ENCODE data around the gene GJE1. TPM values are rescaled to one million over a fixed set of nuclear protein-coding genes. Genes with fewer than 3 reads are reported as not detected.
"Not testable (repeated sequence)": the region's sequence is repeated elsewhere in the genome, so short reads cannot be mapped to it uniquely, and the experiment has no call there.

GJE1 gene
- total and polyA plus RNA-seq, 8 donors = not detected

GRCh38 chr6:142153196-142153595 is 20.5 kb downstream of the GJE1 start:
- WGBS, 2 donors = 31 to 32% methylated on average over 2 of the region's 2 CpGs
- TF ChIP-seq CTCF (IDR thresholded peaks at IDR 0.05) = no peak

GRCh38 chr6:142154336-142154735 is 21.6 kb downstream of the GJE1 start:
- Histone ChIP-seq H3K27me3 (no peaks in the 10 kb centered on the region), H3K27ac (no peak overlapping the region), H3K9me3 (no peaks in the 10 kb centered on the region), H3K36me3 (no peaks in the 10 kb centered on the region), H3K4me1 (peaks cover 0 to 6% (median 0%) of the 10 kb centered on the region in 3 donors), H3K4me3 (no peak overlapping the region)
- intact Hi-C loops (cut with DNase I) = loop anchor here in 1 of 3 donors (10.0 kb wide), 1 partner anchor 230 kb away; no protein-coding TSS in a partner anchor
- FAIRE-seq (no peak), DNase-seq (no peak), ATAC-seq (no peak)
- WGBS, 2 donors = 79 to 81% methylated on average over 1 of the region's 1 CpG
- no peak for TF ChIP-seq CTCF (IDR thresholded peaks at IDR 0.05)

More at GRCh38 chr6:142153196-142153595, 20.5 kb downstream of the GJE1 start:
- DNase-seq (no peak), FAIRE-seq (peak; percentile 41), ATAC-seq (no peak)
- H3K9me3 ChIP-seq = no peaks in the 10 kb centered on the region
- peaks cover under 1 to 15% (median 3%) of the 10 kb centered on the region in 3 donors for H3K4me1 ChIP-seq
- intact Hi-C loops (cut with DNase I) = loop anchor here in 1 of 3 donors (10.0 kb wide), 1 partner anchor 232 kb away; no protein-coding TSS in a partner anchor
- no peaks in the 10 kb centered on the region for H3K27me3 ChIP-seq
- H3K36me3 ChIP-seq = no peaks in the 10 kb centered on the region
- H3K4me3 ChIP-seq = no peak overlapping the region
- H3K27ac ChIP-seq = no peak overlapping the region

GRCh38 chr6:142155091-142155490 is 22.4 kb downstream of the GJE1 start:
- intact Hi-C loops (cut with DNase I) = loop anchor here in 1 of 3 donors (10.0 kb wide), 1 partner anchor 230 kb away; no protein-coding TSS in a partner anchor
- H3K9me3 ChIP-seq = no peaks in the 10 kb centered on the region

GRCh38 chr6:142155895-142156757 is 23.4 kb downstream of the GJE1 start:
- peak in 3 of 4 donors; percentile 21 to 31 (median 22) for TF ChIP-seq CTCF (IDR thresholded peaks at IDR 0.05)
- WGBS, 2 donors = 29 to 32% methylated on average over 5 of the region's 5 CpGs
- ATAC-seq = peak; percentile 43 to 79 (median 76)
- Histone ChIP-seq H3K4me3 (no peak overlapping the region), H3K27me3 (no peaks in the 10 kb centered on the region), H3K4me1 (peaks cover 0 to 4% (median 0%) of the 10 kb centered on the region in 3 donors), H3K9me3 (no peaks in the 10 kb centered on the region), H3K27ac (no peak overlapping the region), H3K36me3 (no peaks in the 10 kb centered on the region)
- peak; percentile 84 for FAIRE-seq
- no peak for DNase-seq
- intact Hi-C loops (cut with DNase I) = loop anchor here in 1 of 3 donors (10.0 kb wide), 1 partner anchor 229 kb away; no protein-coding TSS in a partner anchor

More at GRCh38 chr6:142155091-142155490, 22.4 kb downstream of the GJE1 start:
- ATAC-seq = no peak
- H3K4me1 ChIP-seq = peaks cover 0 to 4% (median 0%) of the 10 kb centered on the region in 3 donors
- no peak overlapping the region for H3K27ac ChIP-seq
- no peaks in the 10 kb centered on the region for H3K27me3 ChIP-seq
- WGBS, 2 donors = 60 to 64% methylated on average over 3 of the region's 3 CpGs
- H3K36me3 ChIP-seq = no peaks in the 10 kb centered on the region
- no peak for TF ChIP-seq CTCF (IDR thresholded peaks at IDR 0.05)
- no peak overlapping the region for H3K4me3 ChIP-seq
- no peak for FAIRE-seq
- no peak for DNase-seq

GRCh38 chr6:142156758-142157068 is 24.0 kb downstream of the GJE1 start:
- not testable (repeated sequence) for H3K36me3 ChIP-seq, H3K4me1 ChIP-seq, H3K27ac ChIP-seq, DNase-seq, ATAC-seq, FAIRE-seq, H3K27me3 ChIP-seq, H3K9me3 ChIP-seq, H3K4me3 ChIP-seq
- intact Hi-C loops (cut with DNase I) = loop anchor here in 1 of 3 donors (10.0 kb wide), 1 partner anchor 228 kb away; no protein-coding TSS in a partner anchor
- whole genome bisulfite sequencing, 2 donors = 81 to 83% methylated on average over 4 of the region's 4 CpGs
